HG03175 (cell line): Measurements from ENCODE around the gene ZIM2.

ENCODE experiments used
- ATAC-seq: cut with Tn5 transposase; IDR thresholded peaks from one replicate; pipeline ENCODE4 v1.9.1; 2021; ENCODE audit warnings: mild to moderate bottlenecking, moderate library complexity; ENCODE audit not compliant: unreplicated experiment

Gene ZIM2

GRCh38 chr19:56811480-56811879 lies 29.0 kb downstream of the ZIM2 start:
- no peak for ATAC-seq

- ATAC-seq, result no peak
Measured at GRCh38 chr19:56810260-56810659, 30.3 kb downstream of the ZIM2 start.

GRCh38 chr19:56808717-56809392 lies 31.7 kb downstream of the ZIM2 start:
- ATAC-seq, result no peak

- ATAC-seq, result no peak
Measured at GRCh38 chr19:56806639-56807038, 33.9 kb downstream of the ZIM2 start.

- ATAC-seq, result no peak
Measured at GRCh38 chr19:56778351-56778750, 62.2 kb downstream of the ZIM2 start.

GRCh38 chr19:56769650-56770049 lies 70.9 kb downstream of the ZIM2 start:
- no peak for ATAC-seq

- ATAC-seq, result no peak
Measured at GRCh38 chr19:56765137-56765536, 75.4 kb downstream of the ZIM2 start.

- no peak for ATAC-seq
Measured at GRCh38 chr19:56764196-56764695, 76.3 kb downstream of the ZIM2 start.

- ATAC-seq, result no peak
Measured at GRCh38 chr19:56760842-56761241, 79.7 kb downstream of the ZIM2 start.

- ATAC-seq, result no peak
Measured at GRCh38 chr19:56759531-56759930, 81.0 kb downstream of the ZIM2 start.

- no peak for ATAC-seq
Measured at GRCh38 chr19:56751078-56751489, 89.4 kb downstream of the ZIM2 start.

- ATAC-seq, result no peak
Measured at GRCh38 chr19:56750658-56751057, 89.9 kb downstream of the ZIM2 start.

- no peak for ATAC-seq
Measured at GRCh38 chr19:56748378-56748777, 92.1 kb downstream of the ZIM2 start.

- no peak for ATAC-seq
Measured at GRCh38 chr19:56746367-56746766, 94.2 kb downstream of the ZIM2 start.

GRCh38 chr19:56740501-56740900 lies 100.0 kb downstream of the ZIM2 start:
- ATAC-seq, result no peak

- no peak for ATAC-seq
Measured at GRCh38 chr19:56736571-56736970, 104.0 kb downstream of the ZIM2 start.

GRCh38 chr19:56732976-56733375 lies 107.5 kb downstream of the ZIM2 start:
- ATAC-seq, result no peak

GRCh38 chr19:56727677-56728076 lies 112.8 kb downstream of the ZIM2 start:
- ATAC-seq, result no peak

- no peak for ATAC-seq
Measured at GRCh38 chr19:56725829-56726424, 114.6 kb downstream of the ZIM2 start.
